HG03469 (cell line): ENCODE results near the gene CDH10.

ENCODE experiments used
- ATAC-seq: cut with Tn5 transposase; IDR thresholded peaks from one replicate; pipeline ENCODE4 v1.9.1; 2021; ENCODE audit warnings: mild to moderate bottlenecking, moderate library complexity, moderate number of reproducible peaks; ENCODE audit not compliant: unreplicated experiment

Gene CDH10

DNA sequence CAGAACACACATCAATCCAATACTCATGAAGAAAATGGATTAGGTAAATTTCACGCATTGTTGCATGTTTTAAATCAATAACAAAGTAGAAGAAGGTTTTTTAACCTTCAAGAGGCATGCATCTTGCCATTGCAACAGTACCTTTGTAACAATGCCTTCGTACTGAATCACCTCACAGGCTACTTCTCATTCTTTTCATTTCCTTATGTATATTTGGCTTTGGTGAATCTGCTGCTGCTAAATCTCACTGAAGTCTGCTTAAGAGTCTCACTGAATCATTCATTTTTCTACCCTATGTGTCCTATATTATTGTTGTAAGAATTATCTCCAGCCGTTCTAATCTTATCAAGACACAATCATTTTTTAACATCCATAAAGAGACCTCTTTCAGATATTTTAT, 152.5 kb downstream of the CDH10 start:
- ATAC-seq, result no peak

DNA sequence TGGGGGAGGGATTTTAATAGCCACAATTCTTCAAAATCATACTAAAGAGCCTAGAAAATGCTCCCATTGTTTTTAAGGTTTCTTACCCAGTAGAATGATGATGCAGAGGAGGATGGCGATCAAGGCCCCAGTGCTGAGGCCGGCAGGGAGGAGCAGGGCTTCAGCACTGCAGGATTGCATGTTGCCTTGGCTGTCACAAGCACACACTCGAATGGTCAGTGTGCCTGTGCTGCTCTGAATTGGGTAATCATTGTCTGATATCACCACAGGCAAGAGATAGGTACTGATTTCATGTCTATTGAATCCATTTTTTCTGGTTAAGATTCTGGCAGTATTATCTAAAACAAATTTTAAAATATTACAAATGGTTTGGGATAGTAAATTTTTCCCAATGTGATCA, 153.3 kb downstream of the CDH10 start:
- no peak for ATAC-seq

DNA sequence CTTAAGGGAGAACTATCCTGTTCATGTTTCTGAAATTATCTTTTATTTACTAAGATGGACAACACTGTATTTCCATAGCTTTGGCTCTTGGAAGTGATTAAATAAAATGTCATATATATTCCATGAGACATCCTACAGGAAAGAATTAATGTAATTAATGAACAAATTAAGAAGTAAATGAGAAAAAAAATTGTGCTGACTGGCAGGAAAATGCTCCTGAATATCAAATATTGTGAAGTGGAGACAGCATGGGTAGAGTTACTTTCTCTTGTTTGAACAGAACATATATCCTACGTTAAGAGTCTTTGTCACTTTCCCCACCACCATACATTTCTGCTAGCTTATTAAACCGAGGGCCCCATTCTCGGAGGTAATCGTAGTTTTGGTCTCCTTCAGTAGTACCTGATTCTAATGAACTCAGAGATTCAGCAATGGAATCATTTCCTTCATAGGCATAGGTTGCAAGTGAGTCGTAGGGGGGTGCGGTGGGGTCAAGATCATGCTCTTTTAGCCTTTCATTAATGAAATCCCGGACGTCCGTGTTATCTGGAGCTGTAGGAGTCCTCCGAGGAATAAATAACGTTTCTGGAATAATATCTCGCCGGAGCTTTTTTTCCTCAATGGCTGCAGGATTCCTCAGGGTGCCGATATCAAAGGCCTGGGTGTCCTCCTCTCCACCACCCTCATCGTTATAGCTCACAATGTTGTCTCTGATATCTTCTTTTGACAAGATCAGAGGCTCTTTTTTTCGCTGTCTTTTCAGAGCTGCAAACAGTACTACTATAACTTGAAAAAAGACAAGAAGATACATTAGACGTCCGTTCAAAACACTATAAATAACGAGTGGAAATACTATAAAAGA, 157.2 kb downstream of the CDH10 start:
- no peak for ATAC-seq

DNA sequence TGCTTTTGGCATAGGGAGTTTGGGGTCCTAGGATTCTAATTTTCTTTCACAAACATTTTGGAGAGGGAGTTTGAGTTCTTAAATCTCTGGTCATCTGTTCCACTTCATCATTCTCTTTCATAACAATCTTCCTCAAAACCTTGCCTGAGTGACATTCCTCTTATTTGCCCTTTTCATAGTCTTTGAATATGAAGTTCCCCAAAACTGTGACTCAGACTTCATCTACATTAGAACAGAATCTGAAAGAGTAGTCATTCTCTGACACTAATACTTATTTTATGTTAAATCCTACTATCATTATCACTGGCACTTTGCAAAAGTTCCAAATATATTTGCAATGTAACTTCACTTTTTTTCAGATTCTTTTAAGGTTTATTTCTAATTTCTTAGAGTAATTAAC, 163.8 kb downstream of the CDH10 start:
- no peak for ATAC-seq

DNA sequence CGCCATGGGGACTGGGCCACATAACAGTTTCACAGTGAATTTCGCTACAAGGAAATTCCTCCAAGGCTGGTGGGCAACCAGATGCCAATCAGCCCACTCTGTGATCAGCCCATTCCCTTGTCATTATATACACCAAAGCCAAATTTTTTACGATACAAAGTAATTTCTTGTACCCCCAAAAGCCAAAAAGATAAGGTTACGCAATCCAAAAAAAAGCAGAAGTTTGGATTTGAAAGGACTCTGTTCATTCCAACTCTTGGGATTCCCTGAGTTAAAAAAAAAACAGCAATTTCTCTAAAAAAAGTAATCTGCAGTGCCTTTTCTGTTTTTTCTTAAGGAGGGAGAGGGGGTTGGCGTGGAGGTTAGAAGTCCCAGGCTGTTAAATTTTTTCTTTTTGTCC, 166.8 kb downstream of the CDH10 start:
- ATAC-seq, result no peak

DNA sequence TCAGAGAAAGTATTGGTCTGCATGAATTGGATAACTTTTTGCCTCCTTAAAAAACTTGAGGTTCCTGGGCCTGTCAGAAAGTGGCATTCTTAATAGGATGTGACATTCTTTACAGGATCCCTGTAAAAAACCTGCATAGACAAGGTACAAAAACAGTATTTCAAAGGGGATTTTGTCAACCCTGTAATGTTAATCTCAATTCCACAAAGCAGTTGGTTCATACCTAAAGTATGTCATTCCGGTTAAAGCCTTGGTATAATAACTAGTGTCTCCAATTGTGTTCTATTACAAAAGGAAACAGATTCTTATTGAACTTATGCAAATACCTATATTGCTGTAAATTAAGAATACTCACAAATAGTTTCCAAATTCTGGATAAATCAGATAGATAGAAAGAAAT, 169.7 kb downstream of the CDH10 start:
- no peak for ATAC-seq

DNA sequence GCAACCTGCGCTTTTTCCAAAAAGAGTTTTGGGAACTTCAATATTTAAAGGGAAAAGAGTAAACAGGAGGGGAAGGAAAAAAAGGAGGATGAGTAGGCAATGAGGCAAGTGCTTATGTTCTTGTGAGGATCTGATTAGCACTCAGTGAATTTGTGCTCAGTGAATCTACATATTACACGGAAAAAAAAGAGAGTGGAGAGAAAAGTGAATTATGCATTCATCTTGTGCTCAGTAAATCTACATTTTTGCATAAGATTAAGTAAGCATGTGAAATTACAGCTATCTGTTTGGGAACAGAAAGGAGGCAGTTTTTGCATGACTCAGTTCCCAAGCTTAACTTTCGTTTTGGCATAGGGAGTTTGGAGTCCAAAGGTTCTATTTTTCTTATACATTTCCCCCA, 170.1 kb downstream of the CDH10 start:
- ATAC-seq, result no peak

DNA sequence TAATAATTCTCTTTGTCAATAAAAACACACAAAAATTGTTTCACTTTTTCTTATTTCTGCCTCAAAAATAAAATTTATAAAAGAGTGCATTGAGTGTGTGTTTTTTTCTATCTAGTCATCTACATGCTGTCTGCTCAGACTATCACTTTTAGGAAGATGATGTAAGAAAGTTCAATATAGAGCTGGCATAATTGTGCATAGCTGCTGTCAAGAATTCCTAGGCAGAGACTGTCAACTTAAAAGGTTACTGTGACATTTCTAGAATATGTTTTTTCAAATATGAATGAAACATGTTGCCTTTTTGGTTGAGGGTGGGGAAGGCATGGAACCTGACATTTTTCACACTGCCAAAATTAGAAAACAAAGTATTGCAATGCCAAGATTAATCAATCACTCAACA, 172.3 kb downstream of the CDH10 start:
- ATAC-seq, result no peak

DNA sequence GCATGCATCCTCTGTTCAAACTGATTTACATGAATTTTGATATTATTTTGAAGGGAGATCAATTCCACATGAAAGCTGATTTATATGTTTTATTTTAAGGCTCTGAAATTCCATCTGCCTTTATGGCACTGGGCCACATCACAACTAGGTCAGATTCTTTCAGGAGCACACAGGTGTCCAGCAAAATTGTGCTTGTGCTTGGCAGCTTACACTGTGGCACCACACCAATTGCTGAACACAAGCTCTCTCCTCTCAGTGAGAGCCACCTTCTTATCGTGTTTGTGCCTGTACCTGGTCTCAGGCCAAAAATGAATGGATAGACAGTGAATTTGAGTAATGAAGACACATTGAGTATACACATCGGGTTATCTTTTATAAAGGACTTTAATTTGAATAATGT, 200.4 kb downstream of the CDH10 start:
- no peak for ATAC-seq

DNA sequence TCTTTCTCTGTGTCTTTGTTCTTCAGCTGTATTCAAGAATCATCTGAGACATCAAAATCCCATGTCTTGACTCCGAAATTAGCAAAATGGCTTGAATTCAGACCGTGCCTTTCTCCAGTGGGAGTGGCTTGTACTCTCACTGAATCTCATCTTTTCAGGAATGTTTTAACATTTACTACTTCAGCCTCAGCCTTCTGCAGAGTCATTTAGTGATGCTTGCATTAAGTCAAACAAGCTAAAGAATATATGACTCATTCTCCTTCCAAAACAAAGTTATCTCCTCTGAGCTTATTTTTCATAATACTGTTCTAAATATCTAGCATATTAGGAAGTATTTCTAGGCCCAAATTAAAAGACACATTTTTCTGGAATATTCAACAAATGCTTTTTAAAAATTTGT, 205.3 kb downstream of the CDH10 start:
- ATAC-seq, result no peak
